Activated CD4-positive, CD25-positive, alpha-beta regulatory T cell treated with anti-CD3 and anti-CD28 coated beads, Interleukin-2, amount 50 U/mL, for 24 hours (primary cell): ENCODE data around the gene MIPEP.

ENCODE experiments used
- ATAC-seq, 2 donors: fragments of 150-1000 bp; cut with Tn5 transposase; one replicate each; pipeline ENCODE4 v1.10.0; 2021; ENCODE audit warnings: mild to moderate bottlenecking in 1 of 2, moderate library complexity in 1 of 2

The MIPEP gene

GRCh38 chr13:23707674-23708073 is 181.5 kb downstream of the MIPEP start:
- ATAC-seq: no peak

- ATAC-seq: no peak
Observed at GRCh38 chr13:23705583-23705982, 183.6 kb downstream of the MIPEP start.

- no peak for ATAC-seq
Observed at GRCh38 chr13:23703246-23703860, 185.8 kb downstream of the MIPEP start.

GRCh38 chr13:23701636-23702035 is 187.6 kb downstream of the MIPEP start:
- no peak for ATAC-seq

- no peak for ATAC-seq
Observed at GRCh38 chr13:23701186-23701585, 188.0 kb downstream of the MIPEP start.

- ATAC-seq: no peak
Observed at GRCh38 chr13:23699271-23699670, 189.9 kb downstream of the MIPEP start.

GRCh38 chr13:23697772-23698313 is 191.4 kb downstream of the MIPEP start:
- ATAC-seq: no peak

- no peak for ATAC-seq
Observed at GRCh38 chr13:23696610-23697009, 192.6 kb downstream of the MIPEP start.

- ATAC-seq: peak; percentile 92 to 95
Observed at GRCh38 chr13:23695711-23696464, 193.3 kb downstream of the MIPEP start.

GRCh38 chr13:23695196-23695595 is 194.0 kb downstream of the MIPEP start:
- ATAC-seq: no peak

- ATAC-seq: no peak
Observed at GRCh38 chr13:23692816-23693215, 196.4 kb downstream of the MIPEP start.

- no peak for ATAC-seq
Observed at GRCh38 chr13:23690668-23691067, 198.5 kb downstream of the MIPEP start.

GRCh38 chr13:23688336-23688735 is 200.9 kb downstream of the MIPEP start:
- no peak for ATAC-seq

- ATAC-seq: no peak
Observed at GRCh38 chr13:23687614-23688013, 201.6 kb downstream of the MIPEP start.

- no peak for ATAC-seq
Observed at GRCh38 chr13:23686948-23687347, 202.3 kb downstream of the MIPEP start.

- ATAC-seq: no peak
Observed at GRCh38 chr13:23685416-23685815, 203.8 kb downstream of the MIPEP start.

- ATAC-seq: no peak
Observed at GRCh38 chr13:23684647-23685046, 204.6 kb downstream of the MIPEP start.

- no peak for ATAC-seq
Observed at GRCh38 chr13:23683084-23683483, 206.1 kb downstream of the MIPEP start.

GRCh38 chr13:23680845-23681669 is 208.1 kb downstream of the MIPEP start:
- ATAC-seq: no peak
